GM18511 (cell line): ENCODE measurements around the gene PPDPF.
A peak's percentile ranks its signal among the peaks of the same experiment; 100 is the strongest.

Source experiments
- ATAC-seq: cut with Tn5 transposase; IDR thresholded peaks from one replicate; pipeline ENCODE4 v1.9.1; 2021; ENCODE audit warnings: mild to moderate bottlenecking, moderate library complexity; ENCODE audit not compliant: unreplicated experiment

PPDPF gene

GRCh38 chr20:63536241-63536977 lies 15.8 kb downstream of the PPDPF start:
- ATAC-seq: no peak

- peak; percentile 35 for ATAC-seq
Observed at GRCh38 chr20:63536997-63537524, 16.5 kb downstream of the PPDPF start, which contains the start of gene PTK6. Gene PTK6, minus strand, starts transcription at chr20:63537376. Its CDS starts 62 bp downstream, at chr20:63537314.

GRCh38 chr20:63537525-63538203 lies 17.1 kb downstream of the PPDPF start:
- ATAC-seq: peak; percentile 89

GRCh38 chr20:63538204-63539091 lies 17.9 kb downstream of the PPDPF start:
- ATAC-seq: no peak

GRCh38 chr20:63539092-63539430 lies 18.5 kb downstream of the PPDPF start:
- no peak for ATAC-seq

- ATAC-seq: no peak
Observed at GRCh38 chr20:63539441-63540370, 19.1 kb downstream of the PPDPF start.

GRCh38 chr20:63540417-63541186 lies 20.0 kb downstream of the PPDPF start:
- ATAC-seq: no peak

- no peak for ATAC-seq
Observed at GRCh38 chr20:63541371-63541770, 20.8 kb downstream of the PPDPF start.

- no peak for ATAC-seq
Observed at GRCh38 chr20:63542031-63542559, 21.5 kb downstream of the PPDPF start.

- no peak for ATAC-seq
Observed at GRCh38 chr20:63542696-63543095, 22.1 kb downstream of the PPDPF start.

- no peak for ATAC-seq
Observed at GRCh38 chr20:63543131-63543530, 22.6 kb downstream of the PPDPF start.

- ATAC-seq: no peak
Observed at GRCh38 chr20:63543733-63544132, 23.2 kb downstream of the PPDPF start.

- ATAC-seq: no peak
Observed at GRCh38 chr20:63544241-63544957, 23.8 kb downstream of the PPDPF start.

- no peak for ATAC-seq
Observed at GRCh38 chr20:63544958-63545516, 24.5 kb downstream of the PPDPF start.

- no peak for ATAC-seq
Observed at GRCh38 chr20:63545814-63546213, 25.2 kb downstream of the PPDPF start.

- ATAC-seq: no peak
Observed at GRCh38 chr20:63546256-63546955, 25.8 kb downstream of the PPDPF start.

- no peak for ATAC-seq
Observed at GRCh38 chr20:63546956-63547724, 26.6 kb downstream of the PPDPF start.
